ENCODE measurements around the gene LRRC4B. TPM values are rescaled to one million over a fixed set of nuclear protein-coding genes. Genes with fewer than 3 reads are reported as not detected.

LRRC4B gene
- total RNA-seq, 1 experiment from 2014 or later = not detected

DNA sequence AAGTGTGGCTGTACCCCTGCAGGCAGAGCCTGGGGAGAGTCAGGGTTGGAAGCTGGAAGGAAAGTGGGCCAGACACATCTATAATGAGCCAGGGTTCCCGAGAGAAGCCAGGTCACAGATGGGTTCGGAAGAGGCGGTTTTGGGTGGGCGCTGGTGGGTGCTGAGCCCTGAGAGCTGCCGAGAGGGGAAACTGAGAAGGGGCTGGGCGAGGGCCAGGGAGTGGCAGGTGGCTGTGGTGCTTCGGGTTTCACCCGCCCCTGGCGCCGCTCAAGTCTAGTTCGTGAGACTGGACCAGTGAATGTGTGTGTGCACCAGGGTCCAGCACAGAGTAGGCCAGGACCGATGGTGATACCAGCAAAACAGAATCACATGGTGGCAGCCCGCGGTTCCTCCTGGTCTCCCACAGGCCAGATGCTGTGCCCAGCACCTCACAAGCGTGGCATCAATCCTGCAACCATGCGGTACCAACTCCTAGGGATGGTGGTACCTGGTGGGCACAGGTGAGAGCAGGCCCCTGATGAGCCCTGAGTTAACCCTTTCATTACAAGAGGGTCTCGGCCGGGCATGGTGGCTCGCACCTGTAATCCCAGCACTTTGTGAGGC lies 1.8 kb upstream of the LRRC4B start:
- CTCF ChIA-PET = interaction anchor here (2.1 kb wide), 1 partner anchor 14 kb away, joined by 13 read pairs; no protein-coding TSS in a partner anchor
- intact Hi-C loops (cut with micrococcal nuclease; ENCODE audit: unreplicated experiment) = no loop called here
- DNase-seq = no peak
- BruUV-seq (replicated peaks) = no TSS peak
- H3K36me3 Mint-ChIP-seq (ENCODE audit: insufficient read depth, unreplicated experiment) = no peaks in the 10 kb centered on the region
- H3K4me1 Mint-ChIP-seq (ENCODE audit: low read depth, unreplicated experiment) = no peaks in the 10 kb centered on the region
- H3K9me3 Mint-ChIP-seq (ENCODE audit: low read depth, unreplicated experiment) = no peaks in the 10 kb centered on the region
- H3K27me3 Mint-ChIP-seq (ENCODE audit: unreplicated experiment) = peaks cover 83% of the 10 kb centered on the region
- TF ChIP-seq, protein P1, sequence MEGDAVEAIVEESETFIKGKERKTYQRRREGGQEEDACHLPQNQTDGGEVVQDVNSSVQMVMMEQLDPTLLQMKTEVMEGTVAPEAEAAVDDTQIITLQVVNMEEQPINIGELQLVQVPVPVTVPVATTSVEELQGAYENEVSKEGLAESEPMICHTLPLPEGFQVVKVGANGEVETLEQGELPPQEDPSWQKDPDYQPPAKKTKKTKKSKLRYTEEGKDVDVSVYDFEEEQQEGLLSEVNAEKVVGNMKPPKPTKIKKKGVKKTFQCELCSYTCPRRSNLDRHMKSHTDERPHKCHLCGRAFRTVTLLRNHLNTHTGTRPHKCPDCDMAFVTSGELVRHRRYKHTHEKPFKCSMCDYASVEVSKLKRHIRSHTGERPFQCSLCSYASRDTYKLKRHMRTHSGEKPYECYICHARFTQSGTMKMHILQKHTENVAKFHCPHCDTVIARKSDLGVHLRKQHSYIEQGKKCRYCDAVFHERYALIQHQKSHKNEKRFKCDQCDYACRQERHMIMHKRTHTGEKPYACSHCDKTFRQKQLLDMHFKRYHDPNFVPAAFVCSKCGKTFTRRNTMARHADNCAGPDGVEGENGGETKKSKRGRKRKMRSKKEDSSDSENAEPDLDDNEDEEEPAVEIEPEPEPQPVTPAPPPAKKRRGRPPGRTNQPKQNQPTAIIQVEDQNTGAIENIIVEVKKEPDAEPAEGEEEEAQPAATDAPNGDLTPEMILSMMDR (IDR thresholded peaks at IDR 0.05; ENCODE audit: unreplicated experiment) = no peak
- H3K4me3 Mint-ChIP-seq (ENCODE audit: low read depth, unreplicated experiment) = no peak overlapping the region
- H3K27ac Mint-ChIP-seq (ENCODE audit: unreplicated experiment) = no peak overlapping the region

DNA sequence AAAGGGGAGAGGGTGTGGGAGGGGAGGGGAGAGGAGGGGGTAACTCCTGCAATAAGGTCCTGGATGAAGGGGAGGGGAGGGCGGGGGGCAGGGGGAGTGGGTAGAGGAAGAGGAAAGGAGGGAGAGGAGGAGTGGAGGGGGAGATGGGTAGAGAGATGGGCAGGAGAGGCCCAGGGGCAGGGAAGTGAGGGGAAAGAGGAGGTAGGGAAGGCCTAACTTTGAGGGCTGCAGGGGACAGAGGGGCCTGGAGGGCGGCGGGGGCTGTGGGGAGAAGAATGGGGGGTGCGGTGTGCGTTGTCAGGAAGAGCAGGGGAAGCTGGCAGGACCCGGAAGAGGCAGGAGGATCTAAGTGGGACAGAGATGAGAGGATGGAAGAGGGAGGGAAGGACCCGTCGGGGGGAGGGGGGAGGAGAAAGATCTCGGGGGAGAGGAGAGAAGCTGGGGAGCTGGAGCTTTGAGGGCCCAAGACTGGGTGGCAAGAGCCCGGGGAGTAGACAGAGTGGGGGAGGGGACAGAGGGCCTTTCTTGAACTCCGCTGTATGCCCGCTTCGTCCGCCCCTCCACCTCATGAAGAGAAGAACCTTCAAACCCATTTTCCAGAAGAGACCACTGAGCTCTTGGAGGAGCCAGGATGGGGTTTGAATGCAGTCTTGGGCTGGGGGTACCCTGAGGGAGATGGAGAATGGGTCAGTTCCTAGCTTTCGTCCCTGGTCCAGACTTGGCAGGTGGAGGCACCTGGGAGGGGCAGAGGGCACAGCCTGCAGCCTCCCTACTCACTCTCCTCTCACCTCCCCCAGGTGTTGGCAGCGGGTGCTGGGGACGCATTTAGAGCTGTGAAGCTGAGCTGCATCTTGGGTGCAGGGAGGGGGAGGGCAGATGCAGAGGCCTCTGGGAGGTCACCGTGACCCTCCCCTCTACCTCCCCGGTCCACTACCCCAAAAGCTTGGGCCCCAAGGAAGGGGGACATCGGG lies 778 bp upstream of the LRRC4B start:
- CTCF ChIA-PET = interaction anchor here (1.0 to 2.1 kb wide), 2 partner anchors 11 to 13 kb away, joined by 4 to 13 read pairs; no protein-coding TSS in a partner anchor
- intact Hi-C loops (cut with micrococcal nuclease; ENCODE audit: unreplicated experiment) = no loop called here
- no peaks in the 10 kb centered on the region for H3K9me3 Mint-ChIP-seq (ENCODE audit: low read depth, unreplicated experiment)
- TF ChIP-seq, protein P1 (IDR thresholded peaks at IDR 0.05; ENCODE audit: unreplicated experiment) = no peak
- H3K27ac Mint-ChIP-seq (ENCODE audit: unreplicated experiment) = no peak overlapping the region
- H3K36me3 Mint-ChIP-seq (ENCODE audit: insufficient read depth, unreplicated experiment) = no peaks in the 10 kb centered on the region
- no peaks in the 10 kb centered on the region for H3K4me1 Mint-ChIP-seq (ENCODE audit: low read depth, unreplicated experiment)
- BruUV-seq (replicated peaks) = no TSS peak
- H3K27me3 Mint-ChIP-seq (ENCODE audit: unreplicated experiment) = peaks cover 93% of the 10 kb centered on the region
- DNase-seq = no peak
- H3K4me3 Mint-ChIP-seq (ENCODE audit: low read depth, unreplicated experiment) = no peak overlapping the region

DNA sequence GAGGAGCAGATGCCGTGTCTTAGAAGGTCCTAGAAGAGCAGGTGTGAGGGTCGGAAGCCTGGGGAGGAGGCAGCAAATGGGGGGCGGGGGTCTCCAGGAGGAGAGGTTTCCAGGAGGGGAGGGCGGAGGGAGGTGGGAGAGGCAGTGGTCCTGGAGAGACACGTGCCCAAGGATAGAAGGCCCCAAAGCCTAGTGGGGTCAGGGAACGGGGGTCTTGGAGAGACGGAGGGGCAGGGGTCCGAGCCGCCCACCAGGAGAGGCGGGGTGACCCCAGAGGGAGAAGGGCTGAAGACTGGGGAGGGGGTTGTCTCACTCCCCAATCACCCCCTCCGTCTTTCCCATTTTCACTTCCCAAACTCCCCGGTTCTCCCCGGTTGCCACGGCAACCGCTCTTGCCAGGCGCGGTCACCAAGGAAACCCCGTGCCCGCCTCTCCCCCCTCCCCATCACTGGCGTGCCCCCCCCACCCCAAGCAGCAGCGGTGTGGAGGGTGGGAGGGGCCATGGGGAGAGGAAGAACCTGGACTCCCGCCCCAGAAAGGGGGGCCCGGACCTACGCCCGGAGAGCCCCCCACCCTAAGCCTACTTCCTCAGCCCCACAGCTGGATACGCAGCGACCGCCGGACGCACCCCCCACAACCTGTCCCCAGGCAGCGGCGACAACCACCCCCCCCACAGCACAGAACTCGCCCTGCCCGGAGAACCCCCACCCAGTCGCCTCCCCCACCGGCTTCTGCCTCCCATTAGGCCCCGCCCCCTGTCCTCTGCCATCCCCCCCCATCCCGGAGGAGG lies 988 bp downstream of the LRRC4B start:
- Mint-ChIP-seq H3K4me1 (ENCODE audit: low read depth, unreplicated experiment) (no peaks in the 10 kb centered on the region), H3K4me3 (ENCODE audit: low read depth, unreplicated experiment) (no peak overlapping the region), H3K27ac (ENCODE audit: unreplicated experiment) (no peak overlapping the region), H3K27me3 (ENCODE audit: unreplicated experiment) (peaks cover 99% of the 10 kb centered on the region), H3K36me3 (ENCODE audit: insufficient read depth, unreplicated experiment) (no peaks in the 10 kb centered on the region), H3K9me3 (ENCODE audit: low read depth, unreplicated experiment) (no peaks in the 10 kb centered on the region)
- no TSS peak for BruUV-seq (replicated peaks)
- no peak for DNase-seq
- TF ChIP-seq, protein P1 (IDR thresholded peaks at IDR 0.05; ENCODE audit: unreplicated experiment) = no peak
- intact Hi-C loops (cut with micrococcal nuclease; ENCODE audit: unreplicated experiment) = no loop called here
- CTCF ChIA-PET = interaction anchor here (0.7 kb wide), 1 partner anchor 11 kb away, joined by 4 read pairs; no protein-coding TSS in a partner anchor

All from Calu3 (cell line).